NCI-H128 (cell line): Measurements from ENCODE around the gene BCL2L12.
"Not testable (repeated sequence)": the region's sequence is repeated elsewhere in the genome, so short reads cannot be mapped to it uniquely, and the experiment has no call there.

ENCODE experiments used
- DNase-seq: peaks from one replicate; lab custom pipeline; 2025; ENCODE audit not compliant: unreplicated experiment; lab: John Stamatoyannopoulos, UW

BCL2L12 gene

DNA sequence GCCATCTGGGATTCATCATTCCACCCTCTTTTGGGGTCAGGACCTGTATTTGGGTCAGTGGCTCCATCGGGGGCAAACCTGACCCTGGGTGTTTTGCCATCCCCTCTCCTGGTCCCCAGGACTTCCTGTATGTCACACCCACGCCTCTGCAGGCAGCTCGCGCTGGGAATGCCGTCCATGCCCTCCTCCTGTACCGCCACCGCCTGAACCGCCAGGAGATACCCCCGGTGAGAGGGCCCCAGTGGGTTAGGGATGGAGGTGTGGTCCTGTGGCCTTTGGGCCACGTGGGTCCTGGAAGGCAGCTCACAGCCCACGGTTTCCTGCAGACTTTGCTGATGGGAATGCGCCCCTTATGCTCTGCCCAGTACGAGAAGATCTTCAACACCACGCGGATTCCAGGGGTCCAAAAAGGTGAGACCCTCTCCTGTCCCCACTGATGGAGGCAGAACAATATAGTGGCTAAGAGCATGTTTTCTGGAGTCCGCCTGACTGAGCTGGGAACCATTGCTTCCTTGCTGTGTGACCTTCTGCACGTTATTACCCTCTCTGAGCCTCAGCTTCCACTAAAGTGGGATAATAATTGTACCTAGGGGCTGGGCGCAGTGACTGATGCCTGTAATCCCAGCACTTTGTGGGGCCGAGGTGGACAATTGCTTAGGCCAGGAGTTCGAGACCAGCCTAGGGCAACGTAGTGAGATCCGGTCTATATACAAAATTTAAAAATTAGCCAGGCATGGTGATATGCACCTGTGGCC is 39.3 kb downstream of the BCL2L12 start:
- DNase-seq: no peak

DNA sequence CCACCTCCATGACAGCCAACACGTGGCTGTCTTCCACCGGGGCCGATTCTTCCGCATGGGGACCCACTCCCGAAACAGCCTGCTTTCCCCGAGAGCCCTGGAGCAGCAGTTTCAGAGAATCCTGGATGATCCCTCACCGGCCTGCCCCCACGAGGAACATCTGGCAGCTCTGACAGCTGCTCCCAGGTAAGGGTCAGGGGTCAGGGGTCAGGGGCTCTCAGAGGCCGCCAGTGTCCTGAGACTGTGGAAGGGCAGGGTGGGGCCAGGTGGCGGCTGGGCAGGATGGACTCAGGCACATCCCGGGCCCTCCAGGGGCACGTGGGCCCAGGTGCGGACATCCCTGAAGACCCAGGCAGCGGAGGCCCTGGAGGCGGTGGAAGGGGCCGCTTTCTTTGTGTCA is 40.2 kb downstream of the BCL2L12 start:
- DNase-seq: no peak

DNA sequence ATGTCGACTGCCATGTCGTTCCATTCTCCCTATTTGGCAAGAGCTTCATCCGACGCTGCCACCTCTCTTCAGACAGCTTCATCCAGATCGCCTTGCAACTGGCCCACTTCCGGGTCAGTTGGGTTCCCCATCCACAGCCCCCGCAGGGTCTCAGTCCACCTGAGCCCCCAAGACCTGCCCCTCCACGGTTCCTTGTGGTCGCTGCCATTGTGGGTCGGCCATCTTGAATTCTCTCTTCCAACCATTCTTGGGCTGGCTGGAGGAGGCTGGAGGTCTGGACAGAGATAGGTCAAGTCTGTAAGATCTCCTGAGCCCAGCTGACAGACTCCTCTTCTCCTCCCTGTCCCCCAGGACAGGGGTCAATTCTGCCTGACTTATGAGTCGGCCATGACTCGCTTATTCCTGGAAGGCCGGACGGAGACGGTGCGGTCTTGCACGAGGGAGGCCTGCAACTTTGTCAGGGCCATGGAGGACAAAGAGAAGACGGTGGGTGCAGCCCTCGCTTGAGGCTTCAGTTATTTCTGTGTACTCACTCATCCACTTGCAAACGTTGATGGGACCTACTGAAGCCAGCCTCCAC is 44.7 kb downstream of the BCL2L12 start:
- no peak for DNase-seq

DNA sequence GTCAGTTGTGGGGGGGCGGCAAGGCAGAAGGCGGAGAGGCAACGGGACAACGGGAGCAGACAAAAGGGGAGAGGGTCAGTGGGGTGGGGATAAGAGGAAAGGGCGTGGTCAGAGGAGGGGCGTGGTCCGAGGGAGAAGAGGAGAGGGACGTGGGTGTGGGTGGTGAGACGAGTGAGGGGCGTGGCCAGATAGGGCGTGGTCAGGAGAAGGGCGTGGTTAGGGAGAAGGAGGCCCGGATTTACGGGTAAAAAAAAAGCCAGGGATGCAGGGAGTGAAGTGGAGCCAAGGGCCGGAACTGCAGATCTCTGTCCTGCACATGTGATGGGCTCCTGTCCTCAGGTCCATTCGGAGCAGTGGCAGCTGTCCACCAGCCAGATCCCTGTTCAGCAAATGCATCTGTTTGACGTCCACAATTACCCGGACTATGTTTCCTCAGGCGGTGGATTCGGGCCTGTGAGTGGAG is 46.7 kb downstream of the BCL2L12 start:
- DNase-seq: no peak

DNA sequence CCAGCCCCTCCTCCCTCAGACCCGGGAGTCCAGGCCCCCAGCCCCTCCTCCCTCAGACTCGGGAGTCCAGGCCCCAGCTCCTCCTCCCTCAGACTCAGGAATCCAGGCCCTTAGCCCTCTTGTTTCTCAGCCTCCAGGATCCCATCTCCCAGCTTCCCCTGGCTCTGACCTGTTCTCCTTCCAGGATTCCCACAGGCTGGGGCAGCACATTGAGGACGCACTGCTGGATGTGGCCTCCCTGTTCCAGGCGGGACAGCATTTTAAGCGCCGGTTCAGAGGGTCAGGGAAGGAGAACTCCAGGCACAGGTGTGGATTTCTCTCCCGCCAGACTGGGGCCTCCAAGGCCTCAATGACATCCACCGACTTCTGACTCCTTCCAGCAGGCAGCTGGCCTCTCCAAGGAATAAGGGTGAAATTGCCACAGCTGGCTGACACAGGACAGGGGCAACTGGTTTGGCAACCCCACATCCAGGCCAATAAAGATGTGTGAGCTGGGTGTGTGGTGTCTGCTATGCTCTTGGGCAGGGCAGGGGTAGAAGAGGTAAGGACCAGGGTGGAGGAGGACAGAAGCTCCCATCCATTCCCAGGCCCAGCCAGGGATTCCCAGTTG is 47.6 kb downstream of the BCL2L12 start:
- DNase-seq: no peak

DNA sequence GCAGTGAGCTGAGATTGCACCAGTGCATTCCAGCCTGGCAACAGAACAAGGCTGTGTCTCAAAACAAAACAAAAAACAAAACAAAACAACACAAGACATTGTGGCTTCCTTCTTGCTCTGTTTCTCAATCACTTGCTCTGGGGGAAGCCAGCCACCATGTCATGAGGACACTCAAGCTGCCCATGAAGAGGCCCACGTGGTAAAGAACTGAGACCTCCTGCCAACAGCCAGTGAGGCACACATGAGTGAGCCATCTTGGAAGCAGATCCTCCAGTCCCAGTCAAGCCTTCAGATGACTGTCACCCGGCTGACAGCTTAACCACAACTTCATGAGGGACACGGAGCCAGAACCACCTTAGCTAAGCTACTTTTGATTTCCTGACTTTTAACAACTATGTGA is 50.4 kb downstream of the BCL2L12 start:
- DNase-seq: no peak

DNA sequence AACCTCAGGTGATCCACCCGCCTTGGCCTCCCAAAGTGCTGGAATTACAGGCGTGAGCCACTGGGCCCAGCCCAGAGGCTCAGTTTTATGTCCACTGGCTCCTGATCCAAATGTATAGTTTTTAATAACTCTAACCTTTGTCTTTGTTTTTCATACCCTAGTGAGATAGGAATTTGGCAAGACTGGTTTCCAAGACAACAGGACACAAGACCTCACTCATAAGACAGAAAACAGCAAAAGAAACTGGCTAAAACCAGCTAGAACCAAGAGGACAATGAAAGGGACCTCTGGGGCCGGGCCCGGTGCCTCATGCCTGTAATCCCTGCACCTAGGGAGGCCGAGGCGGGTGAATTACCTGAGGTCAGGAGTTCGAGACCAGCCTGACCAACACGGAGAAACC is 52.8 kb downstream of the BCL2L12 start:
- no peak for DNase-seq

DNA sequence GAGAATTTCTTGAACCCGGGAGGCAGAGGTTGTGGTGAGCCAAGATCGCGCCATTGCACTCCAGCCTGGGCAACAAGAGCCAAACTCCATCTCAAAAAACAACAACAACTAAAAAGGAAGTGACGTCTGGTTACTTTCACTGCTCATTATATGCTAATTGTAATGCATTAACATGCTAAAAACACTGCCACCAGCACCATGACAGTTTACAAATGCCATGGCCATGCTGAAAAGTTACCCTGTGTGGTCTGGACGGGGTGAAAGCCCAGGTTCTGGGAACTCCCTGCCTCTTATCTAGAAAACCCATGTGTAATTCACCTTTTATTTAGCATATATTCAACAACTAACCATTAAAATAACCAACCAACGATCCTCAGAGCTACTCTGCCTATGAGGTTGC is 53.3 kb downstream of the BCL2L12 start:
- DNase-seq: no peak

DNA sequence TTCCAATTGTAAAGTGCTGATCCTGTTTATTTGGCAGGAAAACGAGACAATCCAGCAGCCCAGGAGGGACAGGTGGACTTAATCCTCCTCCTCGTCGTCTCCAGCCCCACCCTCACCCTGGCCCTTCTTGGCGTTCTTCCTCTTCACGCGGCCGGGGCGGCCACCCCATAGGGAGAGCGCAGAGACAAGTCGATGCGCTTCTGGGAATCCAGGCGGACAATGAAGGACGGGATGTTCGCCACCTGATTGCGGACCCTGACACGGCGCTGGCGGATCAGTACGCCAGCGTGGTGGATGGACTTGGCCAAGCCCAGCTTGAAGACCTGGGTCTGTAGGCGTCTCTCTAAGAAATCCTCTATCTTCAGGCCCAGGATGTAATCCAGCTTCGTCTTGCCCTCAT is 53.7 kb downstream of the BCL2L12 start:
- not testable (repeated sequence) for DNase-seq
